Upper lobe of left lung (tissue), 6 donors: Measurements from ENCODE around the gene GIGYF1. TPM values are rescaled to one million over a fixed set of nuclear protein-coding genes. Genes with fewer than 3 reads are reported as not detected.

Source experiments
- ATAC-seq, 2 donors: fragments of 200-7000 bp; cut with Tn5 transposase; one replicate each; pipeline ENCODE4 v1.9.1; 2022; ENCODE audit warnings: mild to moderate bottlenecking in 2 of 2, moderate library complexity in 2 of 2; ENCODE audit not compliant: low FRiP score in 2 of 2
- DNase-seq, 2 donors: peaks; one replicate each; pipeline ENCODE4 v3.0.0-alpha.2; 2019 to 2020
- H3K27ac ChIP-seq, 4 donors: fragments of 200-600 bp; sonication (generic); one replicate each; pipeline ENCODE4 v1.5.1; 2016 to 2019
- H3K27me3 ChIP-seq, 4 donors: fragments of 200-600 bp; sonication (generic); one replicate each; pipeline ENCODE4 v1.5.1; 2017 to 2019
- H3K36me3 ChIP-seq, 4 donors: fragments of 200-600 bp; sonication (generic); one replicate each; pipeline ENCODE4 v1.5.1; 2016 to 2019
- H3K4me1 ChIP-seq, 4 donors: fragments of 200-600 bp; sonication (generic); one replicate each; pipeline ENCODE4 v1.5.1; 2018 to 2019
- H3K4me3 ChIP-seq, 4 donors: fragments of 200-600 bp; sonication (generic); one replicate each; pipeline ENCODE4 v1.5.1; 2017 to 2019; ENCODE audit warnings: mild to moderate bottlenecking in 2 of 4, moderate library complexity in 1 of 4
- H3K9me3 ChIP-seq, 4 donors: fragments of 200-600 bp; sonication (generic); one replicate each; pipeline ENCODE4 v1.5.1; 2018 to 2019
- CTCF ChIP-seq, 6 experiments: fragments of 450-650 bp in 4 of 6; fragments of 200-600 bp in 2 of 6; sonication (generic) in 2 of 6; IDR thresholded peaks; one replicate each; pipeline ENCODE4 v1.5.1; 2016 to 2019; ENCODE audit warnings: antibody characterized with exemption in 6 of 6
- EP300 ChIP-seq, 4 donors: sonication (generic); formaldehyde crosslinking; IDR thresholded peaks; one replicate each; pipeline ENCODE4 v1.5.1; 2017; ENCODE audit warnings: antibody characterized with exemption in 4 of 4, control low read depth in 2 of 4
- POLR2A ChIP-seq, 4 donors: fragments of 450-650 bp; IDR thresholded peaks; one replicate each; pipeline ENCODE4 v1.5.1; 2016 to 2017; ENCODE audit warnings: antibody characterized with exemption in 4 of 4, mild to moderate bottlenecking in 2 of 4
- POLR2AphosphoS5 ChIP-seq, 2 donors: sonication (generic); formaldehyde crosslinking; IDR thresholded peaks; one replicate each; pipeline ENCODE4 v1.5.1; 2017; ENCODE audit warnings: antibody characterized with exemption in 2 of 2
- WGBS, 2 donors: methylation state at CpG; one replicate each; pipeline ENCODE4 v1.1.5; 2017 to 2018; 5-methylcytosine and 5-hydroxymethylcytosine counted together
- total RNA-seq, 6 donors: library from RNA; depleted of rRNA in 4 of 6; stranded (reverse); fragments of >200 nt in 4 of 6; gene quantifications; one replicate each; pipeline versions ENCODE4 v1.1.0 to v1.2.1, GENCODE V29; 2016 to 2021
- donor health status: DM: no; HTN: no; CAD: no; lungs with moderate emphysema.
- donor health status: DM: no; HTN: yes; CAD: no; lungs with severe emphysema.

GIGYF1 gene
- total RNA-seq: 100 to 1,000 TPM in 1 of 6 donors, 10 to 100 TPM in 5; 18.7 to 151 (median 52.9) TPM

GRCh38 chr7:100694098-100694745, at the start of gene GIGYF1:
Gene GIGYF1, minus strand, starts transcription at chr7:100694250. Its CDS starts 6,012 bp downstream, at chr7:100688238.
- ATAC-seq (peak in 1 of 2 donors; percentile 69), DNase-seq (peak; percentile 81 to 95)
- Histone ChIP-seq H3K4me3 (peak within 1 kb of the TSS; percentile 96 to 99 (median 99)), H3K36me3 (peaks cover 0 to 7% (median under 1%) of the 10 kb centered on the region in 4 donors), H3K4me1 (peaks cover 32 to 35% (median 34%) of the 10 kb centered on the region in 4 donors), H3K27me3 (no peaks in the 10 kb centered on the region), H3K27ac (peak within 1 kb of the TSS; percentile 76 to 93 (median 84)), H3K9me3 (no peaks in the 10 kb centered on the region)
- 0% methylated on average over 3 to 14 of the region's 102 CpGs for WGBS, 2 donors
- TF ChIP-seq CTCF (IDR thresholded peaks at IDR 0.05) (no peak), POLR2AphosphoS5 (IDR thresholded peaks at IDR 0.05) (peak in 1 of 2 donors; percentile 17)

- ATAC-seq (no peak), DNase-seq (no peak)
- no peaks in the 10 kb centered on the region for H3K4me1 ChIP-seq
- no peaks in the 10 kb centered on the region for H3K9me3 ChIP-seq
- WGBS, 2 donors: 92 to 96% methylated on average over 6 of the region's 6 CpGs
- H3K27me3 ChIP-seq: no peaks in the 10 kb centered on the region
- H3K4me3 ChIP-seq: no peak overlapping the region
- H3K27ac ChIP-seq: no peak overlapping the region
- TF ChIP-seq POLR2A (IDR thresholded peaks at IDR 0.05) (no peak), POLR2AphosphoS5 (IDR thresholded peaks at IDR 0.05) (no peak), EP300 (IDR thresholded peaks at IDR 0.05) (no peak), CTCF (IDR thresholded peaks at IDR 0.05) (no peak)
- no peaks in the 10 kb centered on the region for H3K36me3 ChIP-seq
Observed at GRCh38 chr7:100739934-100740333, 45.9 kb upstream of the GIGYF1 start.

- Histone ChIP-seq H3K9me3 (no peaks in the 10 kb centered on the region), H3K27ac (no peak overlapping the region), H3K36me3 (no peaks in the 10 kb centered on the region), H3K4me3 (no peak overlapping the region), H3K27me3 (no peaks in the 10 kb centered on the region), H3K4me1 (no peaks in the 10 kb centered on the region)
- ATAC-seq (peak; percentile 28 to 49), DNase-seq (no peak)
- 80% methylated on average over 2 to 13 of the region's 13 CpGs for WGBS, 2 donors
- TF ChIP-seq POLR2A (IDR thresholded peaks at IDR 0.05) (no peak), CTCF (IDR thresholded peaks at IDR 0.05) (no peak), EP300 (IDR thresholded peaks at IDR 0.05) (no peak), POLR2AphosphoS5 (IDR thresholded peaks at IDR 0.05) (no peak)
Observed at GRCh38 chr7:100736671-100737070, 42.6 kb upstream of the GIGYF1 start.

- Histone ChIP-seq H3K27ac (no peak overlapping the region), H3K4me3 (no peak overlapping the region), H3K36me3 (no peaks in the 10 kb centered on the region), H3K4me1 (no peaks in the 10 kb centered on the region), H3K9me3 (no peaks in the 10 kb centered on the region), H3K27me3 (no peaks in the 10 kb centered on the region)
- WGBS, 2 donors: 78 to 81% methylated on average over 7 of the region's 7 CpGs
- DNase-seq (no peak), ATAC-seq (no peak)
- TF ChIP-seq EP300 (IDR thresholded peaks at IDR 0.05) (no peak), CTCF (IDR thresholded peaks at IDR 0.05) (no peak), POLR2AphosphoS5 (IDR thresholded peaks at IDR 0.05) (no peak), POLR2A (IDR thresholded peaks at IDR 0.05) (no peak)
Observed at GRCh38 chr7:100735730-100736129, 41.7 kb upstream of the GIGYF1 start.
